Gastroesophageal sphincter (tissue), 4 donors: ENCODE results near the gene TEX54. TPM values are rescaled to one million over a fixed set of nuclear protein-coding genes. Genes with fewer than 3 reads are reported as not detected.

Experiments
- ATAC-seq: fragments of 150-250 bp; one replicate; pipeline ENCODE4 v1.9.1; 2016; ENCODE audit warnings: mild to moderate bottlenecking, moderate library complexity
- H3K27ac ChIP-seq, 4 donors: fragments of 200-600 bp; sonication (generic) in 3 of 4; 1 replicate in 3 of 4; 2 replicates in 1 of 4; pipeline ENCODE4 v1.5.1; 2016 to 2019
- H3K27me3 ChIP-seq: fragments of 200-600 bp; sonication (generic); one replicate; pipeline ENCODE4 v1.5.1; 2019
- H3K36me3 ChIP-seq, 2 donors: fragments of 200-600 bp; sonication (generic); one replicate each; pipeline ENCODE4 v1.5.1; 2019; ENCODE audit warnings: control low read depth in 1 of 2
- H3K4me1 ChIP-seq, 3 donors: fragments of 200-600 bp; sonication (generic); 1 replicate in 2 of 3; 2 replicates in 1 of 3; pipeline ENCODE4 v1.5.1; 2016 to 2019; ENCODE audit warnings: control low read depth in 2 of 3
- H3K4me3 ChIP-seq, 2 donors: fragments of 200-600 bp; sonication (generic); one replicate each; pipeline ENCODE4 v1.5.1; 2019; ENCODE audit warnings: mild to moderate bottlenecking in 1 of 2, moderate library complexity in 1 of 2
- H3K9me3 ChIP-seq, 3 donors: fragments of 200-600 bp; sonication (generic); one replicate each; pipeline ENCODE4 v1.5.1; 2017 to 2019; ENCODE audit warnings: control low read depth in 2 of 3
- EP300 ChIP-seq: sonication (generic); formaldehyde crosslinking; IDR thresholded peaks from one replicate; pipeline ENCODE4 v1.6.1; 2017; ENCODE audit warnings: antibody characterized with exemption, mild to moderate bottlenecking
- POLR2A ChIP-seq, 2 donors: fragments of 450-650 bp; IDR thresholded peaks; one replicate each; pipeline ENCODE4 v1.6.1; 2017; ENCODE audit warnings: antibody characterized with exemption in 2 of 2, mild to moderate bottlenecking in 2 of 2, moderate library complexity in 1 of 2
- POLR2AphosphoS5 ChIP-seq: sonication (generic); formaldehyde crosslinking; IDR thresholded peaks from one replicate; pipeline ENCODE4 v1.6.1; 2017; ENCODE audit warnings: antibody characterized with exemption
- WGBS, 2 donors: methylation state at CpG; one replicate each; pipeline ENCODE4 v1.1.5; 2018; ENCODE audit warnings: low coverage in 1 of 2; 5-methylcytosine and 5-hydroxymethylcytosine counted together
- total RNA-seq, 4 donors: library from RNA; depleted of rRNA; stranded (reverse); fragments of >200 nt; gene quantifications; one replicate each; pipeline ENCODE4 v1.1.0, GENCODE V29; 2016
- TF ChIP-seq, protein P1 (sequence below), 4 experiments: fragments of 200-600 bp in 2 of 4; fragments of 450-650 bp in 2 of 4; sonication (generic) in 1 of 4; IDR thresholded peaks; one replicate each; pipeline ENCODE4 v1.5.1; 2017 to 2019; ENCODE audit warnings: antibody characterized with exemption in 4 of 4, mild to moderate bottlenecking in 2 of 4, moderate library complexity in 2 of 4

The TEX54 gene
- total RNA-seq, 4 donors from 2014 or later: not detected

DNA sequence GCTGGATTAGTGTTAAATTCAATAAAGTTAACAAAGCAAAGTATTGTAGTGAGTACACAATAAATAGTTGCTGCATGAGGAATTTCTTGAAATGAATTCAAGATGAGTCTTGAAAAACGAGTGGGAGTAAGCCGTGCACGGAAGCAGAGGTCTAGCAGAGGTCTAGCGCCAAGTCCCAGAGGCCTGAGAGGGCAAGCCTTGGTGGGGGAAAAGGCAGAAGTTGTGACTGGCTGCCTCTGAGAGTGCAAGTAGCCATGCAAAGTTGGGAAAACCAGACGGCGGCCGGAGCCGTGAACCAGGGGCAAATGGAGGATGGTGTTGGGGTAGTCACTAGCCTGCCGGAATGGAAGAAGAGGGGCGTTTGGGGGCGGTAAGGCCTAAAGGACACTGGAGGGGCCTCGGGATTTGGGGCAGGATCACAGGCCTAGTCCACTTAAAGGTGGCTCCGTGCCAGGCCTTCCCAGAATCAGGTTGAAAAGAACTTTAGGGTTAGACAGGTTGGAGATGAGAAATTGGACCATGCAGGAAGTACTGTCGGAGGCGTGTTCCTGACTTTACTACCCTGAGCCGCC is 47.7 kb upstream of the TEX54 start:
- no peaks in the 10 kb centered on the region for H3K9me3 ChIP-seq
- peak overlapping the region; percentile 95 to 99 (median 97) for H3K27ac ChIP-seq
- 0% methylated on average over 12 to 16 of the region's 16 CpGs for WGBS, 2 donors
- H3K27me3 ChIP-seq: no peaks in the 10 kb centered on the region
- peak overlapping the region; percentile 85 to 93 for H3K4me3 ChIP-seq
- TF ChIP-seq, protein P1, sequence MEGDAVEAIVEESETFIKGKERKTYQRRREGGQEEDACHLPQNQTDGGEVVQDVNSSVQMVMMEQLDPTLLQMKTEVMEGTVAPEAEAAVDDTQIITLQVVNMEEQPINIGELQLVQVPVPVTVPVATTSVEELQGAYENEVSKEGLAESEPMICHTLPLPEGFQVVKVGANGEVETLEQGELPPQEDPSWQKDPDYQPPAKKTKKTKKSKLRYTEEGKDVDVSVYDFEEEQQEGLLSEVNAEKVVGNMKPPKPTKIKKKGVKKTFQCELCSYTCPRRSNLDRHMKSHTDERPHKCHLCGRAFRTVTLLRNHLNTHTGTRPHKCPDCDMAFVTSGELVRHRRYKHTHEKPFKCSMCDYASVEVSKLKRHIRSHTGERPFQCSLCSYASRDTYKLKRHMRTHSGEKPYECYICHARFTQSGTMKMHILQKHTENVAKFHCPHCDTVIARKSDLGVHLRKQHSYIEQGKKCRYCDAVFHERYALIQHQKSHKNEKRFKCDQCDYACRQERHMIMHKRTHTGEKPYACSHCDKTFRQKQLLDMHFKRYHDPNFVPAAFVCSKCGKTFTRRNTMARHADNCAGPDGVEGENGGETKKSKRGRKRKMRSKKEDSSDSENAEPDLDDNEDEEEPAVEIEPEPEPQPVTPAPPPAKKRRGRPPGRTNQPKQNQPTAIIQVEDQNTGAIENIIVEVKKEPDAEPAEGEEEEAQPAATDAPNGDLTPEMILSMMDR (IDR thresholded peaks at IDR 0.05): no peak
- TF ChIP-seq POLR2AphosphoS5: peak; percentile 41
- H3K4me1 ChIP-seq: peaks cover 0 to 57% (median 32%) of the 10 kb centered on the region in 3 donors
- peak; percentile 6 for ATAC-seq
- peaks cover 0 to 31% of the 10 kb centered on the region in 2 donors for H3K36me3 ChIP-seq

GRCh38 chr11:62879235-62879978 is 46.8 kb upstream of the TEX54 start:
- H3K4me1 ChIP-seq: peaks cover 0 to 48% (median 31%) of the 10 kb centered on the region in 3 donors
- H3K4me3 ChIP-seq: peak overlapping the region in 1 of 2 donors; percentile 93
- 41 to 54% methylated on average over 4 to 6 of the region's 7 CpGs for WGBS, 2 donors
- TF ChIP-seq, protein P1 (IDR thresholded peaks at IDR 0.05): no peak
- TF ChIP-seq POLR2AphosphoS5 (peak; percentile 91), EP300 (no peak), POLR2A (IDR thresholded peaks at IDR 0.05) (no peak)
- H3K9me3 ChIP-seq: no peaks in the 10 kb centered on the region
- no peak for ATAC-seq
- H3K36me3 ChIP-seq: peaks cover 0 to 22% of the 10 kb centered on the region in 2 donors
- no peaks in the 10 kb centered on the region for H3K27me3 ChIP-seq
- H3K27ac ChIP-seq: peak overlapping the region; percentile 95 to 99 (median 97)

- TF ChIP-seq EP300: no peak
- no peak for TF ChIP-seq POLR2A (IDR thresholded peaks at IDR 0.05)
- TF ChIP-seq, protein P1 (IDR thresholded peaks at IDR 0.05): no peak
- TF ChIP-seq POLR2AphosphoS5: no peak
- Histone ChIP-seq H3K27ac (no peak overlapping the region), H3K4me3 (no peak overlapping the region), H3K27me3 (no peaks in the 10 kb centered on the region), H3K4me1 (peaks cover 0 to 21% (median 14%) of the 10 kb centered on the region in 3 donors), H3K36me3 (no peaks in the 10 kb centered on the region), H3K9me3 (no peaks in the 10 kb centered on the region)
- WGBS, 2 donors: 86 to 91% methylated on average over 3 to 4 of the region's 6 CpGs
- ATAC-seq: no peak
Measured at GRCh38 chr11:62876712-62877111, 44.1 kb upstream of the TEX54 start.

DNA sequence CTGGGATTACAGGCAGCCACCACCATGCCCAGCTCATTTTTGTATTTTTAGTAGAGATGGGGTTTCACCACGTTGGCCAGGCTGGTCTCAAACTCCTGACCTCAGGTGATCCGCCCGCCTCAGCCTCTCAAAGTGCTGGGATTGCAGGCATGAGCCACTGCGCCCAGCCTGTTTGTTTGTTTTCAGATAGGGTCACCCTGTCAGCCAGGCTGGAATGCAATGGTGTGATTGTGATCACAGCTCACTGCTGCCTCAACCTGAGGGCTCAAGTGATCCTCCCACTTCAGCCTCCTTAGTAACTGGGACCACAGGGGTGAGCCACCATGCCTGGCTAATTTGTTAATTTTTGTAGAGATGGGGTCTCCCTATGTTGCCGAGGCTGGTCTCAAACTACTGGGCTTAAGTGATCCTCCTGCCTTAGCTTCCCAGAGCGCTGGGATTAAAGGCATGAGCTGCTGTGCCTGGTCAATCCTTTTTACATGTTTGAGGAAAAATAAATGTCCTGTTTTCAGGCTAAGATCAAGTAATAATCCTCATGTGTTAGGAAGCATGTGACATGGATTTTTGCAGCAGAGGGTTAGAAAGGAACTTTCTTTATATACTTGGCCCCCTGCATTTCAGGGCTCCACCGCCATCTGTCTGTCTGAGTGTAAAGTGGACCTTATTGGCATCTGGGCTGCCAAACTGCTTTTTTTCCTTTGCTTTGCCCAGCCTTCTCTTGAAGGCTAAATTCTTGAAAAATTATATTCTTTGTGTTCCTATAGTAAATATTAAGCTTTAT is 43.2 kb upstream of the TEX54 start:
- ATAC-seq: no peak
- TF ChIP-seq POLR2A (IDR thresholded peaks at IDR 0.05) (no peak), POLR2AphosphoS5 (no peak), EP300 (no peak)
- TF ChIP-seq, protein P1 (IDR thresholded peaks at IDR 0.05): no peak
- Histone ChIP-seq H3K27ac (no peak overlapping the region), H3K36me3 (no peaks in the 10 kb centered on the region), H3K4me3 (no peak overlapping the region), H3K9me3 (no peaks in the 10 kb centered on the region), H3K4me1 (peaks cover 0 to 21% (median 14%) of the 10 kb centered on the region in 3 donors), H3K27me3 (no peaks in the 10 kb centered on the region)
- WGBS, 2 donors: 60 to 69% methylated on average over 1 to 3 of the region's 7 CpGs
